Activated T-cell treated with anti-CD3 and anti-CD28 coated beads, Interleukin-2, amount 50 U/mL, for 72 hours (primary cell): ENCODE measurements around the gene NELL2. TPM values are rescaled to one million over a fixed set of nuclear protein-coding genes. Genes with fewer than 3 reads are reported as not detected.

ENCODE experiments used
- ATAC-seq, 2 donors: fragments of 150-1000 bp; cut with Tn5 transposase; replicated peaks in 1 of 2; 2 replicates each; pipeline ENCODE4 v1.10.0; 2021; ENCODE audit warnings: moderate library complexity in 2 of 2, mild to moderate bottlenecking in 1 of 2
- DNase-seq, 2 donors: peaks; one replicate each; pipeline ENCODE4 v3.0.0; 2021 to 2022; ENCODE audit warnings: mixed read lengths in 1 of 2
- H3K27ac Mint-ChIP-seq: one replicate; pipeline ENCODE4 v1.8.0; 2022; ENCODE audit warnings: mild to moderate bottlenecking, moderate library complexity, mixed read lengths
- H3K27me3 Mint-ChIP-seq: one replicate; pipeline ENCODE4 v1.8.0; 2022; ENCODE audit warnings: low read depth, mixed read lengths
- H3K36me3 Mint-ChIP-seq, 2 donors: one replicate each; pipeline ENCODE4 v1.8.0; 2022; ENCODE audit warnings: mixed read lengths in 2 of 2, mild to moderate bottlenecking in 1 of 2; ENCODE audit not compliant: insufficient read depth in 2 of 2
- H3K4me1 Mint-ChIP-seq: one replicate; pipeline ENCODE4 v1.8.0; 2022; ENCODE audit warnings: low read depth, mixed read lengths
- H3K4me3 Mint-ChIP-seq, 2 donors: one replicate each; pipeline ENCODE4 v1.8.0; 2022; ENCODE audit warnings: mild to moderate bottlenecking in 2 of 2, mixed read lengths in 2 of 2, moderate library complexity in 2 of 2
- H3K9me3 Mint-ChIP-seq, 2 donors: one replicate each; pipeline ENCODE4 v1.8.0; 2022; ENCODE audit warnings: mixed read lengths in 2 of 2
- total RNA-seq, 2 donors: library from RNA; stranded (reverse); gene quantifications; one replicate each; pipeline ENCODE4 v1.2.3, GENCODE V29; 2022

Gene NELL2
- total RNA-seq, 2 donors from 2014 or later = 36.3 to 66.0 TPM

GRCh38 chr12:44795970-44796369 lies 80.1 kb downstream of the NELL2 start:
- Mint-ChIP-seq H3K4me3 (no peak overlapping the region), H3K36me3 (peaks cover 0 to 3% of the 10 kb centered on the region in 2 donors), H3K9me3 (peaks cover 0 to 2% of the 10 kb centered on the region in 2 donors), H3K27ac (no peak overlapping the region), H3K27me3 (no peaks in the 10 kb centered on the region), H3K4me1 (no peaks in the 10 kb centered on the region)
- ATAC-seq = no peak
- no peak for DNase-seq

GRCh38 chr12:44788731-44789130 lies 87.4 kb downstream of the NELL2 start:
- H3K27ac Mint-ChIP-seq = no peak overlapping the region
- H3K36me3 Mint-ChIP-seq = peaks cover 6 to 10% of the 10 kb centered on the region in 2 donors
- H3K4me1 Mint-ChIP-seq = peaks cover 15% of the 10 kb centered on the region
- peaks cover 6% of the 10 kb centered on the region in 2 donors for H3K9me3 Mint-ChIP-seq
- H3K4me3 Mint-ChIP-seq = no peak overlapping the region
- DNase-seq (no peak), ATAC-seq (no peak)
- H3K27me3 Mint-ChIP-seq = no peaks in the 10 kb centered on the region

GRCh38 chr12:44780221-44780790 lies 95.8 kb downstream of the NELL2 start:
- Mint-ChIP-seq H3K27ac (no peak overlapping the region), H3K9me3 (peaks cover 2% of the 10 kb centered on the region in 2 donors), H3K4me3 (no peak overlapping the region), H3K36me3 (peaks cover 7 to 19% of the 10 kb centered on the region in 2 donors), H3K27me3 (no peaks in the 10 kb centered on the region), H3K4me1 (peaks cover 19% of the 10 kb centered on the region)
- DNase-seq (no peak), ATAC-seq (no peak)

GRCh38 chr12:44779766-44780165 lies 96.3 kb downstream of the NELL2 start:
- Mint-ChIP-seq H3K9me3 (peaks cover 2% of the 10 kb centered on the region in 2 donors), H3K4me3 (no peak overlapping the region), H3K27me3 (no peaks in the 10 kb centered on the region), H3K27ac (no peak overlapping the region), H3K36me3 (peaks cover 7 to 21% of the 10 kb centered on the region in 2 donors), H3K4me1 (peaks cover 14% of the 10 kb centered on the region)
- no peak for DNase-seq
- no peak for ATAC-seq

- peaks cover 13% of the 10 kb centered on the region for H3K4me1 Mint-ChIP-seq
- peaks cover 0 to 2% of the 10 kb centered on the region in 2 donors for H3K9me3 Mint-ChIP-seq
- H3K36me3 Mint-ChIP-seq = peaks cover 5 to 18% of the 10 kb centered on the region in 2 donors
- H3K4me3 Mint-ChIP-seq = no peak overlapping the region
- ATAC-seq (no peak), DNase-seq (no peak)
- H3K27ac Mint-ChIP-seq = no peak overlapping the region
- no peaks in the 10 kb centered on the region for H3K27me3 Mint-ChIP-seq
Measured at GRCh38 chr12:44778863-44779262, 97.3 kb downstream of the NELL2 start.

GRCh38 chr12:44777044-44777443 lies 99.1 kb downstream of the NELL2 start:
- ATAC-seq = no peak
- DNase-seq = no peak
- Mint-ChIP-seq H3K27ac (no peak overlapping the region), H3K9me3 (no peaks in the 10 kb centered on the region), H3K27me3 (no peaks in the 10 kb centered on the region), H3K4me1 (peaks cover 13% of the 10 kb centered on the region), H3K36me3 (peaks cover 3 to 14% of the 10 kb centered on the region in 2 donors), H3K4me3 (no peak overlapping the region)

GRCh38 chr12:44775901-44776300 lies 100.2 kb downstream of the NELL2 start:
- H3K4me3 Mint-ChIP-seq = no peak overlapping the region
- ATAC-seq = no peak
- H3K36me3 Mint-ChIP-seq = peaks cover 0 to 7% of the 10 kb centered on the region in 2 donors
- H3K9me3 Mint-ChIP-seq = no peaks in the 10 kb centered on the region
- H3K4me1 Mint-ChIP-seq = peaks cover 8% of the 10 kb centered on the region
- DNase-seq = no peak
- no peaks in the 10 kb centered on the region for H3K27me3 Mint-ChIP-seq
- H3K27ac Mint-ChIP-seq = no peak overlapping the region

GRCh38 chr12:44774815-44775411 lies 101.2 kb downstream of the NELL2 start:
- Mint-ChIP-seq H3K27me3 (no peaks in the 10 kb centered on the region), H3K4me1 (peaks cover 2% of the 10 kb centered on the region), H3K36me3 (peaks cover 0 to 4% of the 10 kb centered on the region in 2 donors), H3K4me3 (no peak overlapping the region), H3K27ac (no peak overlapping the region), H3K9me3 (no peaks in the 10 kb centered on the region)
- ATAC-seq = peak in 1 of 2 donors; percentile 23
- DNase-seq = peak; percentile 58 to 63

- no peak overlapping the region for H3K27ac Mint-ChIP-seq
- no peak for DNase-seq
- no peak for ATAC-seq
- no peaks in the 10 kb centered on the region for H3K27me3 Mint-ChIP-seq
- no peaks in the 10 kb centered on the region for H3K9me3 Mint-ChIP-seq
- H3K4me1 Mint-ChIP-seq = no peaks in the 10 kb centered on the region
- H3K36me3 Mint-ChIP-seq = peaks cover 0 to 4% of the 10 kb centered on the region in 2 donors
- H3K4me3 Mint-ChIP-seq = no peak overlapping the region
Measured at GRCh38 chr12:44771485-44772021, 104.6 kb downstream of the NELL2 start.

- Mint-ChIP-seq H3K27me3 (no peaks in the 10 kb centered on the region), H3K4me1 (no peaks in the 10 kb centered on the region), H3K27ac (no peak overlapping the region), H3K9me3 (no peaks in the 10 kb centered on the region), H3K36me3 (peaks cover 3 to 8% of the 10 kb centered on the region in 2 donors), H3K4me3 (no peak overlapping the region)
- DNase-seq (no peak), ATAC-seq (no peak)
Measured at GRCh38 chr12:44765796-44766195, 110.3 kb downstream of the NELL2 start.

GRCh38 chr12:44763021-44763420 lies 113.1 kb downstream of the NELL2 start:
- H3K4me3 Mint-ChIP-seq = no peak overlapping the region
- DNase-seq (no peak), ATAC-seq (no peak)
- H3K27me3 Mint-ChIP-seq = no peaks in the 10 kb centered on the region
- no peak overlapping the region for H3K27ac Mint-ChIP-seq
- H3K4me1 Mint-ChIP-seq = no peaks in the 10 kb centered on the region
- peaks cover 3 to 6% of the 10 kb centered on the region in 2 donors for H3K36me3 Mint-ChIP-seq
- H3K9me3 Mint-ChIP-seq = no peaks in the 10 kb centered on the region

GRCh38 chr12:44759289-44759688 lies 116.8 kb downstream of the NELL2 start:
- DNase-seq (no peak), ATAC-seq (peak in 1 of 2 donors; percentile 71)
- Mint-ChIP-seq H3K4me1 (no peaks in the 10 kb centered on the region), H3K36me3 (peaks cover 3 to 6% of the 10 kb centered on the region in 2 donors), H3K27ac (no peak overlapping the region), H3K4me3 (no peak overlapping the region), H3K9me3 (no peaks in the 10 kb centered on the region), H3K27me3 (no peaks in the 10 kb centered on the region)

GRCh38 chr12:44750468-44750867 lies 125.6 kb downstream of the NELL2 start:
- no peak for DNase-seq
- ATAC-seq = no peak
- Mint-ChIP-seq H3K27me3 (no peaks in the 10 kb centered on the region), H3K9me3 (no peaks in the 10 kb centered on the region), H3K4me1 (peaks cover 7% of the 10 kb centered on the region), H3K36me3 (peaks cover 4 to 5% of the 10 kb centered on the region in 2 donors), H3K4me3 (no peak overlapping the region), H3K27ac (no peak overlapping the region)
